Adipose tissue (tissue), 3 donors: ENCODE results near the gene AHCYL2. TPM values are rescaled to one million over a fixed set of nuclear protein-coding genes. Genes with fewer than 3 reads are reported as not detected.
"Not testable (repeated sequence)": the region's sequence is repeated elsewhere in the genome, so short reads cannot be mapped to it uniquely, and the experiment has no call there.

Experiments
- H3K27ac ChIP-seq: one replicate; pipeline ENCODE4 v1.5.1; 2013; ENCODE audit warnings: low read depth, low read length
- WGBS, 3 donors: extraction: QIAGEN DNeasy Blood & Tissue Kit; methylation state at CpG; one replicate each; pipeline ENCODE4 v1.1.7; 2013; 5-methylcytosine and 5-hydroxymethylcytosine counted together
- polyA plus RNA-seq, 3 donors: library from polyadenylated mRNA; stranded (reverse); fragments of 200-250 nt; gene quantifications; one replicate each; pipeline ENCODE4 v1.2.3, GENCODE V29; 2013
- donor health status: healthy with polysubstance abuse.
- donor health status: Bipolar disorder and iron deficiency.
- donor health status: healthy.

The AHCYL2 gene
- polyA plus RNA-seq, 3 donors, result 4.1 to 5.8 (median 5.3) TPM

DNA sequence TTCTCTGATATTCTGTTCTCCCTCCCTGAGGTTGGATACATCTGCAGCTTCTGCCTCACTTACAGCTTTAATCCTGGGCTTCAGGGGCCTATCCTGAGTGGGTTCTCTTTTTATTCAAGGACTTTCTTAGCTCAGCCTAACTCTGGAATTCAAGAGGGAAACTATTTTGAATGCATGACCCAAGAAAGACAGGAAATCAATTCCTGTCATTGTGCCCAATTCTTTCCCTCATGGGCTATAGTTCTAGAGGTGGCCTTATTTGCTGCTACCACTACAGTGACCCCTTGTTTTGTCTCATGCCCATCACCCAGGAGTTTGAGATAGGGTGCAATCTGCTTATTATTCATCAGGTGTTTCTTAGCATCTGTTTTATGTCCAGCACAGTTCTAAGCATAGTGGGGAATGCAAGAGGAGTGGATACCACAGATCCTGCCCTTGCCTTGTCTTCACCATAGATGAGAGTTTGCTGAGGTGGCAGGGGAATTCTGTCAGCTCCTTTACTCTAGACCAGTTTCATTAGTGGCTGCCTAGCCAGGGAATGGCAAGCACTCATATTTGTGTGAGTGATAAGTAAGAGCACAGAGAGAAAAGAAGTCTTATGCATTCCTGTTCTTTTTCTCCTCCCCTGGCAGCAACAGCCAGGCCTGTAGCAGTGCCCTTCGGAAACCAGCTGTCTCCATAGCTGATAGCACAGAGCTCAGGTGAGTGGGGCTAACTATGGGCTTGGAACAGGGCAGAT is 228.8 kb downstream of the AHCYL2 start:
- WGBS, 3 donors, result 44 to 100% (median 92%) methylated on average over 1 of the region's 1 CpG

DNA sequence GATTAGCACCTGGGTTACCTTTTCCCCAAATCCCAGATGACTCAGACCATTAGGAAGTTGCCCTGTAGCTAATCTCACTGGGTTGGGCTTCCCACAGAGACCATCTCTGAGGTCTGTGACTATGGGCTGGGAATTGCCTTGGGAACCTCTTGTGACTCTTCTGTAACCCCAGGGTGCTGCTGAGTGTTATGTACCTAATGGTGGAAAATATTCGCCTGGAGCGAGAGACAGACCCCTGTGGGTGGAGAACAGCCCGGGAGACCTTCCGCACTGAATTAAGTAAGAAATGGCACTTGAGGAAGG is 229.4 kb downstream of the AHCYL2 start:
- no peak overlapping the region for H3K27ac ChIP-seq
- WGBS, 3 donors, result 90 to 94% (median 94%) methylated on average over 4 of the region's 4 CpGs

More for the DNA sequence above, 228.8 kb downstream of the AHCYL2 start:
- H3K27ac ChIP-seq, result no peak overlapping the region

DNA sequence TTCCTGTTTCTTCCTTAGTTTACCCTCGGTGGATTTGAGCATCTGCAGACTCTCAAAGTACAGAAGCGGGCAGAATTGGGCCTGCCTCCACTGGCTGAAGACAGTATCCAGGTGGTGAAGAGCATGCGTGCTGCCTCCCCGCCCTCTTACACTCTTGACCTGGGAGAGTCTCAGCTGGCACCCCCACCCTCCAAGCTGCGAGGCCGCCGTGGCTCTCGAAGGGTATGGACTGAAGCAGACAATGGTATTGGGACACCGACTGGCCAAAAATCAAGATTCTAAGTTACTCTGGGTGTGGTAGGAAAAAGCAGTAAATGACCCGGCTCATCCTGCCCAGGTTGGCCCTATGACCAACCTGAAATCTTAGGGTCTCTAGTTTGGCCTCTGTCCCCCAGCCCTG is 231.6 kb downstream of the AHCYL2 start:
- 93 to 96% (median 93%) methylated on average over 10 of the region's 10 CpGs for WGBS, 3 donors
- no peak overlapping the region for H3K27ac ChIP-seq

DNA sequence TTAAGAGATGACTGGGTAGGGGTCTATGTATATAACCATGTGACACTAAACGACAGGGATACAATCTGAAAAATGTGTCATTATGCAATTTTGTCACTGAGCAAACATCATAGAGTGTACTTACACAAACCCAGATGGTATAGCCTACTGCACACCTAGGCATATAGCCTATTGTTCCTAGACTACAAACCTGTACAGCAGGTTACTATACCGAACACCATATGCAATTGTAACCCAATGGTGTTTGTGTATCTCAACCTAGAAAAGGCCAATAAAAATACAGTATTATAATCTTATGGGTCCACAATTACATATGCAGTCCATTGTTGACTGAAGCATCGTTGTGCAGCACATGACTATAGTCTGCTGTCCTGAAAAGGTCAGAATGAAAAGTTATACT is 232.3 kb downstream of the AHCYL2 start:
- WGBS, 3 donors, result 85 to 90% (median 88%) methylated on average over 3 of the region's 3 CpGs
- H3K27ac ChIP-seq, result no peak overlapping the region

DNA sequence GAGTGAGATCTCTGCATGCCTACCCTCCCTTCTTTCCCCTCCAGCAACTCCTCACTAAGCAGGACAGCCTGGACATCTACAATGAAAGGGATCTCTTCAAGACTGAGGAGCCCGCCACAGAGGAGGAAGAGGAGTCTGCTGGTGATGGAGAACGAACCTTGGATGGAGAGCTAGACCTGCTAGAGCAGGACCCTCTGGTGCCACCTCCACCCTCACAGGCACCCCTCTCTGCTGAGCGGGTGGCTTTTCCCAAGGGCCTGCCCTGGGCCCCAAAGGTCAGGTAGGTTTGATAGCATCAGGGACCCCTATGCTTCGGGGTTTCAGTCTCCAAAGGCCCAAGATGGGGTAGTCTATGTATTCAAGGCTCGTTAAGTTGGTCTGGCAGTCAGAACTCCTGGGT is 233.3 kb downstream of the AHCYL2 start:
- WGBS, 3 donors, result 88 to 100% (median 93%) methylated on average over 4 to 5 of the region's 5 CpGs

DNA sequence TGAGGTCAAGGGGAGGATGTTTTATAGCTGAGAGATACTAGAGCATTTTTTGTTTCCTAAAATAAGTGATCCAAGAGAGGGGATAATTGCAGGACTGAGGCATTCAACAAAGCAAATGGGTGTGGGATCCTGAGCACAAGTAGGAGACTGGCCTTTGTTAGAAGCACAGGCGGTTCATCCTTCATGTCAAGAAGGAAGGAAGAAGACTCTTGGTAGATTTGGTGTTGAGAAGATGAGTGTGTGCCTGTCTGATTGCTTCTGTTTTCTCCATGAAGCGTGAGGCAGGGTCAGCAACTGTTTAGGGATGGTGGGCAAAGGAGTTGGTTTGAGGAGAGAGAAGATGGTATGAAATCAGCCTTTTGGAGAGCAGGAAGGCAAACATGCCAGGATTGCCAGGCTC is 237.0 kb downstream of the AHCYL2 start:
- 89 to 93% (median 91%) methylated on average over 2 of the region's 2 CpGs for WGBS, 3 donors

More for the DNA sequence above, 233.3 kb downstream of the AHCYL2 start:
- no peak overlapping the region for H3K27ac ChIP-seq

DNA sequence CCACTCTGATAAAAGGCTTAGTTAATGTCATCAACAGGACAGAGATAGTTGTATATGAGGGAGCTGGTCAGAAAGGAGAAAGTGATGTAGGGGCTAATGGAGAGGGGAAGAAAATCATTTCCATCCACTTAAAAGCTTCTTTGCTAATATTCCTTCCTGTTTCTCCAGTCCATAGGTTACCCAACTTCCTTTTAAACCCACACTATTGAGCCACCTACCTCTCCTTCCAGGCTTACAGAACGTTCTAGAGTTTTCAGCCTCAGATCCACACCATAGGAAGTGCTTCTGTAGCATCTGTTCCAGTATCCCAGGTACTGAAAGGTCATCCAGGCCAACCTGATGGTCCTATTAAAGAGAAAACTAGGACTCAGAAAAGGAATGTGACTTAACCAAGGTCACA is 237.6 kb downstream of the AHCYL2 start:
- H3K27ac ChIP-seq, result no peak overlapping the region
- WGBS, 3 donors, result 56 to 94% (median 72%) methylated on average over 1 of the region's 1 CpG

More for the DNA sequence above, 237.0 kb downstream of the AHCYL2 start:
- H3K27ac ChIP-seq, result no peak overlapping the region

DNA sequence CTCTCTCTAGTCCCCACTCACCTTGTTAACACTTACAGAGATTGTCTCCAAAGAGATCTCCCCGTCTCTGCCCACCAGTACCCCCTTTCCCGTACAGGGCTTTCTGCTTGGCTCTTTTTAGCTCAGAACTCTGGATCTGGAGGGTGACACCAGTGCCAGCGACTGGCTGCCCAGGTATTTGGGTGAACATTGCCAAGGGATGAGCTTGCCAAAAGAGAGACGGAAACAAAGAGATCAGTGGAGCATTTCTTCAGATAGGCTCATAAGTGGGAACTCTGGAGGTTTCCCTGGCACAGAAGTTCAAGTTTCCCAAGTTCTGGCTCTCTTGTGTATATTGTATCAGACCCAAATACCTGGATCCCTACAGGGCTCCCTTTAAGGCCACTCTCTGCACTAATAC is 239.4 kb downstream of the AHCYL2 start:
- H3K27ac ChIP-seq, result no peak overlapping the region
- WGBS, 3 donors, result 85 to 97% (median 96%) methylated on average over 4 of the region's 4 CpGs

DNA sequence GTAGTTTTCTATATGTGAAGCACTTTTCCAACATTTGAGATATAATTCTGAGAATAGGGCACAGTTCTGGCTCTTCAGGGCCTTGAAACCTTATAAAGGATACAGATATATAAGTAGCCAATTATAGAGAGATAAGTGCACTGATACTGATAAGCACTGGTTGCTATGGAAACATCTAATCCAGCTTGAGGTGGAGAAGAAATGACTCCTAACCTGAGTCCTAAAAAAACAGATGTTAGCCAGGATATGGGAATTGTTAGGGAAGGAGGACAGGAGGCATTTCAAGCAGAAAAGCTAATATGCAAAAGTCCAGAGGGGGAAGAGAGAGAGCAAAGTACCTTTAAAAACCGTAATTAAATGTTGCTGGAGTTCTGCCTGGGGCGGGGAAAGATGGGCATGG is 240.2 kb downstream of the AHCYL2 start:
- no peak overlapping the region for H3K27ac ChIP-seq
- 69 to 82% (median 78%) methylated on average over 2 of the region's 2 CpGs for WGBS, 3 donors

DNA sequence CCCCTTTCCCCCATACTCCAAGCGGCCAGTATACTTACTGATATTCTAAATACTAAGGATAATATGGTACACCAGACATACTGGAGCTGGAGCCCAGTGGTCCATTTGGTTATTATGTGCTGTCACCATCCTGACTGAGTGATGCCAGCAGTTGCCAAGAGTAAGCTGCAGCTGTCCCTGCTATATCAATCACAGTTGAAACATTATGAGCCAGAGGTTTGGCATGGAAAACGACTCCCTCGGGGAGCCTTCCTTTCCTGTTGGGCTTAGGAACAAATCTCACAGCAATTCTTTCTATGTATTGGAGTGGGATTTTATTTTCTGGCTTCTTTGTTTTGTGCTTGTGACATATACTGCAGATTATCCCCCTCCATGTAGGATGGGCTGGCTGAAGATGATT is 242.0 kb downstream of the AHCYL2 start:
- no peak overlapping the region for H3K27ac ChIP-seq
- 78 to 87% (median 79%) methylated on average over 3 of the region's 3 CpGs for WGBS, 3 donors

DNA sequence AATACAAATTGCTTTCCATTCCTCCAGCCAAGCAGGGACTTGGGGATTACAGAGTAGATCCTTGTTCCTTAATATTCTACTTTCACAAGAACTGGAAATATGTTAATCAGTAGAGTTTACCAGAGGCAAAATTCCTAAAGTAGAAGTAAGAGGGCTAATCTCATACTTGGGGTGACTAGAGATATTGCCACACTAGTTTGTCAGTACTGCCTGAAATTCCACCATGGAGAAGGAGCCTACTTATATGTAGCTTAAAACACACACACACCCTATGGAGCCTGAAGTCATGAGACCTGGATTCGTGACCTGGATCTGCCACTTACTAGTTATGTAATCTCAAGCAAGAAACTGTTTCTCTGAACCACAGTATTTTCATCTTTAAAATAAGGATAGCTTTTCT is 243.3 kb downstream of the AHCYL2 start:
- 64 to 79% (median 67%) methylated on average over 1 of the region's 1 CpG for WGBS, 3 donors

DNA sequence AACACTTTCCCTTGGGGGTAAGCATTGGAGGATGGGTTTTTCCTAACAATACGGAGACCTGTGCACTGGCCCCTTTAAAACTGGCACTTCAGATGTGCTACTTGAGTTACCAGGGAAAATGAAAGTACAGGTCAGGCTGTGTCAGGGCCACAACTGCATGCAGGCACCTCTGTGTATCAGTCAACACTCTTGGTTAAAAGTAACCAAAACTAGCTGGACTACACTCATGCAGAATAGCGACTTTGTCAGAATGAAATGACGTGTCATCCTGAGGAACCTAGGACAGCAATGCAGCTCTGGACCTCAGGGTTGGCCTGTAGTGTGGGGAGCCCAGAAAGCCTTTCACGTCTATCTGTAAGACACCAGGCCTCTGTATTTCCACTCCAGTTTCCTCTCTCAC is 243.7 kb downstream of the AHCYL2 start:
- WGBS, 3 donors, result 66 to 80% (median 71%) methylated on average over 4 of the region's 4 CpGs
- no peak overlapping the region for H3K27ac ChIP-seq

More for the DNA sequence above, 243.3 kb downstream of the AHCYL2 start:
- no peak overlapping the region for H3K27ac ChIP-seq

DNA sequence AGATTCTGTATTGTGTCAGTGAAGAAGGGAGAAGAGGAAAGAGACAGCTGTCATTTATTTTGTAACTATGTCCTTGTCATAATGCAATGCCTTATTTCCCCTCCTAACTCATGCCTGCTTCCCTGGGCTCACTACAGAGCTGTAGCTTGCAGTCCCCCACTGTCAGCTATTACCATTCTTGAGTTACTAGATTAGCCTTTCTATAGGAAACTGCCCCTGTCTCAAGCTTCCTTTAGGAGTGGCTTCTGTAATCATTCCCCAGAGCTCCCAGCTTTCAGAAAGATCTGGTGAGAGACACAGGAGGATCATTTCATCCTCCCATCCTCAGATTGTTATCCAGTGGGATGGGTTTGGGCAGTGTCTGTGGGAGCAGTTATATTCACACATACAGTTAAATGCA is 245.1 kb downstream of the AHCYL2 start:
- H3K27ac ChIP-seq, result no peak overlapping the region

DNA sequence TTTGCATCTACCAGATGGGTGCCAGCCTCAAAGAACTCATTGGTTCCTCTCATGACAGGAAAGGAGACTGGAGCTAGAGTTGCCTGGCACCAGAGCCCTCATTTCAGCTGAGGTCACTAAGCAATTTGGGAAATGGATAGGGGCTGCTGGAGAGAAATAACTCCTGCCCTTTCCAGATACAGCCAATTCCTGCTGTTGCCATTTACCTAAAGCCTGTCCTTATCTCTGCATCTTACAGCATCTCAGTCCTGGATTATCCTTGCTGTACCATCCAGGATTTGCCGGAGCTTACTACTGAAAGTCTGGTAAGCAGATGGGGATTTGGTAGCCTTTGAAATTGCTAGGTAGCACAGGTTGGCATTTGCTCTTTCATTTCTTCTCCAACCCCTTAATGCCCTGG is 245.6 kb downstream of the AHCYL2 start:
- WGBS, 3 donors, result 86 to 92% (median 92%) methylated on average over 1 of the region's 1 CpG

DNA sequence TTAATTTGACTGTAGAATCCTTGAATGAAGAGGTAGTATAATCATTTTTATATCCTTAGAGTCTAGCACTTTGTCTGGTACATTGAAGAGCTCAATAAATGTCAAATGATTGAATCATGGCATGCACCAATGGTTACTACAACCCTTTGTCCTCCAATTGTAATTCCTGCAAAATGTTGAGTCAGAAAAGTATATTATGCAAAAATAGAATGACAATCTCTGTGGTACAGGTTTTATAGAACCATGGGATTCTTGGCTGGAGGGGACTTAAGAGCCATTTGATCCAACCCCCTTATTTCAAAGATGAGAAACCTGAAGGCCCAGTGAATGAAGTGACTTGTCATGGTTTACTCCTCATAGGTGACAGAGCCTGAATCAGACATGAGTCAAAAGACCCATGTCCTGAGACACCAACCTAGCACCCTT is 246.6 kb downstream of the AHCYL2 start:
- H3K27ac ChIP-seq, result no peak overlapping the region

More for the DNA sequence above, 245.6 kb downstream of the AHCYL2 start:
- no peak overlapping the region for H3K27ac ChIP-seq

DNA sequence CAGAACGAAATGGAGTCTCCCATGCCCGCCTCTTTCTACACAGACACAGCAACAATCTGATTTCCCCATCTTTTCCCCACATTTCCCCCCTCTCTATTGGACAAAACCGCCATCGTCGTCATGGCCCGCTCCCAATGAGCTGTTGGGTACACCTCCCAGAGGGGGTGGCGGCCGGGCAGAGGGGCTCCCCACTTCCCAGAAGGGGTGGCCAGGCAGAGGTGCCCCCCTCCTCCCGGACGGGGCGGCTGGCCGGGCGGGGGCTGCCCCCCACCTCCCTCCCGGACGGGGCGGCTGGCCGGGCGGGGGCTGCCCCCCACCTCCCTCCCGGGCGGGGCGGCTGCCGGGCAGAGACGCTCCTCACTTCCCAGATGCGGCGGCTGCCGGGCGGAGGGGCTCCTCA is 251.1 kb downstream of the AHCYL2 start:
- H3K27ac ChIP-seq, result not testable (repeated sequence)
- whole genome bisulfite sequencing, 3 donors, result 90 to 94% (median 92%) methylated on average over 16 to 24 of the region's 27 CpGs

DNA sequence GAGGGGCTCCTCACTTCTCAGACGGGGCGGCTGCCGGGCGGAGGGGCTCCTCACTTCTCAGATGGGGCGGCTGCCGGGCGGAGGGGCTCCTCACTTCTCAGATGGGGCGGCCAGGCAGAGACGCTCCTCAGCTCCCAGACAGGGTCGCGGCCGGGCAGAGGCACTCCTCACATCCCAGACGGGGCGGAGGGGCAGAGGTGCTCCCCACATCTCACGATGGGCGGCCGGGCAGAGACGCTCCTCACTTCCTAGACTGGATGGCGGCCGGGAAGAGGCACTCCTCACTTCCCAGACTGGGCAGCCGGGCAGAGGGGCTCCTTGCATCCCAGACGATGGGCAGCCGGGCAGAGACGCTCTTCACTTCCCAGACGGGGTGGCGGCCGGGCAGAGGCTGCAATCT is 251.6 kb downstream of the AHCYL2 start:
- WGBS, 3 donors, result 94 to 98% (median 98%) methylated on average over 17 to 23 of the region's 27 CpGs
- not testable (repeated sequence) for H3K27ac ChIP-seq
